B cell (primary cell): Measurements from ENCODE around the gene DOCK1. TPM values are rescaled to one million over a fixed set of nuclear protein-coding genes. Genes with fewer than 3 reads are reported as not detected.

Experiments used
- ATAC-seq: fragments of 200-7000 bp; cut with Tn5 transposase; one replicate; pipeline ENCODE4 v1.10.0; 2021; ENCODE audit warnings: low read depth, mild to moderate bottlenecking, moderate number of reproducible peaks, moderate library complexity
- CTCF ChIA-PET: fragments of 350-600 bp; sonication (Branson Sonifier 250); formaldehyde crosslinking; loops from one replicate; lab custom pipeline; 2021; ENCODE audit warnings: antibody characterized with exemption, inconsistent platforms; lab: Charles Lee
- POLR2A ChIA-PET: fragments of 350-600 bp; sonication (Branson Sonifier 250); formaldehyde crosslinking; loops from one replicate; lab custom pipeline; 2021; ENCODE audit warnings: antibody characterized with exemption; lab: Charles Lee
- DNase-seq: peaks from one replicate; pipeline ENCODE4 v3.0.0; 2013
- H2AFZ ChIP-seq: 2 replicates; pipeline ENCODE4 v1.6.1; 2012; ENCODE audit warnings: mild to moderate bottlenecking, low read depth, low read length; ENCODE audit not compliant: insufficient read depth, poor library complexity, severe bottlenecking
- H3K27ac ChIP-seq, 2 donors: 1 replicate in 1 of 2; 2 replicates in 1 of 2; pipeline ENCODE4 v1.5.1; 2012 to 2013; ENCODE audit warnings: low read length in 2 of 2, mild to moderate bottlenecking in 2 of 2, moderate library complexity in 1 of 2
- H3K27me3 ChIP-seq, 4 experiments: fragments of 200-600 bp in 1 of 4; sonication (generic) in 1 of 4; replicated peaks in 1 of 4; 1 replicate in 2 of 4; 2 replicates in 2 of 4; pipeline versions ENCODE4 v1.6.1 to v1.7.0; 2013 to 2016; ENCODE audit warnings: low read length in 3 of 4, mild to moderate bottlenecking in 2 of 4, mixed read lengths in 1 of 4, moderate library complexity in 1 of 4; ENCODE audit not compliant: insufficient read depth in 4 of 4, control insufficient read depth in 3 of 4; ENCODE audit errors: control extremely low read depth in 1 of 4
- H3K36me3 ChIP-seq, 2 experiments: replicated peaks in 1 of 2; 1 replicate in 1 of 2; 2 replicates in 1 of 2; pipeline versions ENCODE4 v1.6.1 to v1.7.1; 2013; ENCODE audit warnings: low read length in 1 of 2; ENCODE audit not compliant: insufficient read depth in 2 of 2, control insufficient read depth in 1 of 2; ENCODE audit errors: control extremely low read depth in 1 of 2, extremely low read depth in 1 of 2
- H3K4me1 ChIP-seq, 2 donors: fragments of 200-600 bp in 1 of 2; sonication (generic) in 1 of 2; 1 replicate in 1 of 2; 2 replicates in 1 of 2; pipeline versions ENCODE4 v1.5.1 to v1.6.1; 2013 to 2017; ENCODE audit warnings: low read length in 2 of 2; ENCODE audit not compliant: control insufficient read depth in 2 of 2, insufficient read depth in 2 of 2
- H3K4me2 ChIP-seq: replicated peaks from 2 replicates; pipeline ENCODE3; 2012; ENCODE audit warnings: mild to moderate bottlenecking, low read depth, low read length; ENCODE audit not compliant: poor library complexity, severe bottlenecking
- H3K4me3 ChIP-seq, 5 experiments: fragments of 200-600 bp in 1 of 5; sonication (generic) in 1 of 5; 1 replicate in 3 of 5; 2 replicates in 2 of 5; pipeline versions ENCODE4 v1.5.1 to v1.7.0; 2011 to 2016; ENCODE audit warnings: low read length in 4 of 5, mild to moderate bottlenecking in 4 of 5, low read depth in 2 of 5, control low read depth in 1 of 5, moderate library complexity in 1 of 5; ENCODE audit not compliant: insufficient read depth in 1 of 5; ENCODE audit errors: control extremely low read depth in 1 of 5, extremely low read depth in 1 of 5
- H3K79me2 ChIP-seq: fragments of 200-600 bp; sonication (generic); one replicate; pipeline ENCODE4 v1.6.0; 2016; ENCODE audit warnings: low read length; ENCODE audit not compliant: control insufficient read depth, insufficient read depth
- H3K9ac ChIP-seq: fragments of 200-600 bp; sonication (generic); 2 replicates; pipeline ENCODE4 v1.6.1; 2017; ENCODE audit warnings: mild to moderate bottlenecking, low read length, moderate library complexity
- H3K9me3 ChIP-seq, 3 donors: one replicate each; pipeline versions ENCODE4 v1.6.1 to v1.7.1; 2013; ENCODE audit warnings: low read length in 2 of 3; ENCODE audit not compliant: control insufficient read depth in 2 of 3, insufficient read depth in 1 of 3; ENCODE audit errors: control extremely low read depth in 1 of 3
- H4K20me1 ChIP-seq: 2 replicates; pipeline ENCODE4 v1.6.0; 2012; ENCODE audit warnings: mild to moderate bottlenecking, low read length; ENCODE audit not compliant: insufficient read depth, control insufficient read depth, poor library complexity, severe bottlenecking
- H3K27ac Mint-ChIP-seq: one replicate; pipeline ENCODE4 v1.8.0; 2021; ENCODE audit warnings: mixed read lengths
- H3K27me3 Mint-ChIP-seq: one replicate; pipeline ENCODE4 v1.8.0; 2021; ENCODE audit warnings: mixed read lengths
- H3K4me1 Mint-ChIP-seq: one replicate; pipeline ENCODE4 v1.8.0; 2021; ENCODE audit warnings: mixed read lengths
- H3K4me3 Mint-ChIP-seq: one replicate; pipeline ENCODE4 v1.8.0; 2021; ENCODE audit warnings: mixed read lengths
- H3K9me3 Mint-ChIP-seq: one replicate; pipeline ENCODE4 v1.8.0; 2022; ENCODE audit warnings: mixed read lengths; ENCODE audit not compliant: insufficient read depth
- EZH2 ChIP-seq: IDR thresholded peaks from 2 replicates; pipeline ENCODE4 v1.6.1; 2012; ENCODE audit warnings: borderline replicate concordance, low read depth, mild to moderate bottlenecking, moderate library complexity, low read length; ENCODE audit not compliant: insufficient read depth, poor library complexity, severe bottlenecking
- WGBS: methylation state at CpG from one replicate; pipeline ENCODE4 v1.1.5; 2013; ENCODE audit warnings: missing lambda C conversion rate; ENCODE audit not compliant: insufficient coverage; 5-methylcytosine and 5-hydroxymethylcytosine counted together
- intact Hi-C: fragments of 100-400 bp; cut with micrococcal nuclease; formaldehyde crosslinking; loops from one replicate; pipeline ENCODE4 v1.10.0; 2022
- polyA plus RNA-seq: library from polyadenylated mRNA; depleted of rRNA; stranded (reverse); fragments of >200 nt; gene quantifications from 2 replicates; pipeline ENCODE4 v1.2.3, GENCODE V29; 2012
- total RNA-seq, 2 donors: library from RNA; stranded (reverse); fragments of 120-200 nt in 1 of 2; gene quantifications; 1 replicate in 1 of 2; 2 replicates in 1 of 2; pipeline versions ENCODE4 v1.2.3 to v1.2.4, GENCODE V29; 2013 to 2022
- TF ChIP-seq, protein P1 (sequence below): fragments of 200-600 bp; IDR thresholded peaks from one replicate; pipeline ENCODE4 v1.8.0; 2022; ENCODE audit warnings: antibody characterized with exemption, mild to moderate bottlenecking

DOCK1 gene
- total and polyA plus RNA-seq, 2 donors (not counting 1 experiment from before 2014, with no cell fraction given): not detected

DNA sequence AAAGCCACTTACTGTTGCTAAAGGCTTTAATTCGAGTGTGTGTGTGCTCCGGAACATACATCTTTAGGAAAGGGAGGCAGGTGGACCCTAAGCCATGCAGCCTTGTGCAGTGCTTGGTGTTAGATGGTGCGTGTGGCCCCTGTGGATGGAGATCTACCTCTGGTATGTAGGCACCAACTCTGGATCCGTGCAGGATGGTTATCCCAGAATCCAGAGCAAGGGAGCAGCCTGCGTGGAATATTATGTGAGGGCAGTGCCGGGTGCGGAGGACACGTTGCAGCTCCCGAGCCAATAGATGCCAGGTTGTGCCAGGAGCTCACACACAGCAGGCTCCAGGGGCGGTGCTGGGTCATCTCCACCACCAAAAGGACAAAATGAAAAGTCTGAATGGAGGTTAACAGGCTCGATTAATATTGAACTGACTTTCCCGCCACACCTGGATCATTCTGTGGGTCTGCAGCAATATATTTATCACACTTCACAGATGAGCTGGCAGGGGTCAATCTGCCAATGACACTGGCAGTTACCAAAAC, 500.9 kb downstream of the DOCK1 start:
- CTCF ChIA-PET: no interaction called here
- H3K27ac ChIP-seq: no peak overlapping the region
- Mint-ChIP-seq H3K4me1 (no peaks in the 10 kb centered on the region), H3K4me3 (no peak overlapping the region), H3K9me3 (peaks cover 3% of the 10 kb centered on the region), H3K27me3 (no peaks in the 10 kb centered on the region), H3K27ac (no peak overlapping the region)
- ATAC-seq (no peak), DNase-seq (no peak)
- POLR2A ChIA-PET: no interaction called here
- H3K27me3 ChIP-seq: no peaks in the 10 kb centered on the region
- no peak overlapping the region for H3K4me2 ChIP-seq
- no peak overlapping the region for H3K4me3 ChIP-seq
- 94% methylated on average over 12 of the region's 12 CpGs for WGBS
- no peaks in the 10 kb centered on the region for H3K79me2 ChIP-seq
- intact Hi-C loops: no loop called here
- no peaks in the 10 kb centered on the region for H3K36me3 ChIP-seq
- peaks cover 0 to 19% (median 0%) of the 10 kb centered on the region in 3 donors for H3K9me3 ChIP-seq
- TF ChIP-seq EZH2: no peak
- TF ChIP-seq, protein P1, sequence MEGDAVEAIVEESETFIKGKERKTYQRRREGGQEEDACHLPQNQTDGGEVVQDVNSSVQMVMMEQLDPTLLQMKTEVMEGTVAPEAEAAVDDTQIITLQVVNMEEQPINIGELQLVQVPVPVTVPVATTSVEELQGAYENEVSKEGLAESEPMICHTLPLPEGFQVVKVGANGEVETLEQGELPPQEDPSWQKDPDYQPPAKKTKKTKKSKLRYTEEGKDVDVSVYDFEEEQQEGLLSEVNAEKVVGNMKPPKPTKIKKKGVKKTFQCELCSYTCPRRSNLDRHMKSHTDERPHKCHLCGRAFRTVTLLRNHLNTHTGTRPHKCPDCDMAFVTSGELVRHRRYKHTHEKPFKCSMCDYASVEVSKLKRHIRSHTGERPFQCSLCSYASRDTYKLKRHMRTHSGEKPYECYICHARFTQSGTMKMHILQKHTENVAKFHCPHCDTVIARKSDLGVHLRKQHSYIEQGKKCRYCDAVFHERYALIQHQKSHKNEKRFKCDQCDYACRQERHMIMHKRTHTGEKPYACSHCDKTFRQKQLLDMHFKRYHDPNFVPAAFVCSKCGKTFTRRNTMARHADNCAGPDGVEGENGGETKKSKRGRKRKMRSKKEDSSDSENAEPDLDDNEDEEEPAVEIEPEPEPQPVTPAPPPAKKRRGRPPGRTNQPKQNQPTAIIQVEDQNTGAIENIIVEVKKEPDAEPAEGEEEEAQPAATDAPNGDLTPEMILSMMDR: no peak
- no peaks in the 10 kb centered on the region for H4K20me1 ChIP-seq
- no peak overlapping the region for H3K9ac ChIP-seq
- no peaks in the 10 kb centered on the region for H3K4me1 ChIP-seq
- no peak overlapping the region for H2AFZ ChIP-seq

DNA sequence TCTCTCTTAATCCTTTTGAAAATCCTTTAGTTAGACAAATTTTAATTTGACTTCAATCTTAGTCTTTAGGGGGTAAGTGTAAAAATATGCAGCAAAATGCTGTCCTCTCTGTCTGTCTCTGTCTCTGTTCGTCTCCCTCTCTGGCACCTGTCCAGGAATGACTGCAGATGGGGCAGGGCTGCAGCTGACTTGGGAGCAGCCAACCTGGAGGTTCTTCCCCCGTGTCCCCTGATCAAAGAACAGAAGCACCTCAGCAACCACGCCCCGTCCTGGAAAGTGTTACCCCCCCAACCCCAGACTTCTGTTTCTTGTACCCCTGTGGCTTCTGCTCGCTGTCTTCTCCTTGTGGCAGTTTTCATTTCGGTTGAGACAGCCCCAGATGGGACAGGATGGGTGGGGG, 502.3 kb downstream of the DOCK1 start:
- Histone ChIP-seq H3K9ac (no peak overlapping the region), H3K4me2 (no peak overlapping the region), H3K4me1 (no peaks in the 10 kb centered on the region), H3K36me3 (no peaks in the 10 kb centered on the region), H3K4me3 (no peak overlapping the region), H3K9me3 (peaks cover 0 to 8% (median 0%) of the 10 kb centered on the region in 3 donors), H3K27me3 (no peaks in the 10 kb centered on the region), H3K27ac (no peak overlapping the region), H2AFZ (no peak overlapping the region), H3K79me2 (no peaks in the 10 kb centered on the region), H4K20me1 (no peaks in the 10 kb centered on the region)
- Mint-ChIP-seq H3K4me3 (no peak overlapping the region), H3K4me1 (no peaks in the 10 kb centered on the region), H3K9me3 (no peaks in the 10 kb centered on the region), H3K27me3 (no peaks in the 10 kb centered on the region), H3K27ac (no peak overlapping the region)
- ChIA-PET POLR2A (no interaction called here), CTCF (no interaction called here)
- TF ChIP-seq, protein P1: no peak
- no peak for TF ChIP-seq EZH2
- intact Hi-C loops: no loop called here
- 77% methylated on average over 2 of the region's 6 CpGs for WGBS
- no peak for DNase-seq
- ATAC-seq: no peak
